Measurements from ENCODE around the gene ZBTB20.

Gene ZBTB20

DNA sequence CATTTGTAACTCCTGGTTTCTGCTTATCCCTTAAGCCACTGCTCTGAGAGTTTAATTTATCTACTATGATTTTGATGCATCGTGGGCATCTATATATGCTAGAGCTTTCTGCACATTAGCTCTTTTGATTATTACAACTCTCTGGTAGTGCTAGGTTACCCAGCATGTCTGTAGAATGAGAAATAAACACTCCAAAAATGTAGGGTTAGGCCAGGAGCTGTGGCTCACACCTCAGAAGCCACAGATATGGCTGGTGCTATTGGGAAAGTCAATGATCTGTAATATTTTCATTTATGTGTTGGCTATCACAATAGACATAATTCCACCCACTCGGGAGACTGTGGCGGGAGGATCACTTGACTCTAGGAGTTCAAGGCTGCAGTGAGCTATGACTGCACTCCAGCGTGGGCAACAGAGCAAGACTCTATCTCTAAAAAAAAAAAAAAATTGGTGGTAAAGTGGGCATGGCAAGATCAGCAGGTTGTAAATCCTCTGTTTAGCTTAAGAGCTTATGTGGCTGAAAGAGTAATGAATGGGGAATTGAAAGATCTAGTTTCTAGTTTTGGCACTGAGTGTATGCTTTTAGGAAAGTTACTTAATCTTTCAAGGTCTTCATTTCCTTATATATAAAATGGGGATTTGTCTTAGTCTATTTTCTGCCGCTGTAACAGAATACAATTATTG is 847.0 kb downstream of the ZBTB20 start:
- Mint-ChIP-seq H3K4me1 (peaks cover 51% of the 10 kb centered on the region), H3K36me3 (peaks cover 11% of the 10 kb centered on the region), H3K27me3 (no peaks in the 10 kb centered on the region), H3K4me3 (peak overlapping the region; percentile 11), H3K27ac (peak overlapping the region; percentile 80), H3K9me3 (no peaks in the 10 kb centered on the region)
- ATAC-seq: peak; percentile 89

GRCh38 chr3:114299421-114299820 is 847.7 kb downstream of the ZBTB20 start:
- ATAC-seq: peak; percentile 52
- Mint-ChIP-seq H3K36me3 (peaks cover 11% of the 10 kb centered on the region), H3K4me3 (no peak overlapping the region), H3K27me3 (no peaks in the 10 kb centered on the region), H3K4me1 (peaks cover 55% of the 10 kb centered on the region), H3K9me3 (no peaks in the 10 kb centered on the region), H3K27ac (peak overlapping the region; percentile 80)

DNA sequence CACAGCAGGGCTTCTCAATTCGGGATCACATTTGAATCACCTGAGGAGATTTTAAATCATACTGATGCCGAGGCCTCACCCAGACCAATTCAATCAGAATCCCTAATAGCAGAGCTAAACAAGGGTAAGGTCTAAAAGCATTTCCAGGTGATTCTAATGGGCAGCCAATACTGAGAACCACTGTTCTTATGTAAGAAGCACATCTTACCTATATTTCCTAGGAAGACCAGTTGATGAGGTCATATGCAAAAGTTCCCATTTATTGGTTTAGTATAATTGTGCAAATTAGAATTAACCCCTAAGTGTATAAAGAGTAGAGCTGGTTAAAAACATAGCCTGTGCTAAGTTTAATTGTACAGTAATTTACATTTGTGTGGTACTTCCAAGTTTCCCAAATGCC is 851.1 kb downstream of the ZBTB20 start:
- peaks cover under 1% of the 10 kb centered on the region for H3K36me3 Mint-ChIP-seq
- H3K4me3 Mint-ChIP-seq: no peak overlapping the region
- no peak overlapping the region for H3K27ac Mint-ChIP-seq
- no peaks in the 10 kb centered on the region for H3K9me3 Mint-ChIP-seq
- no peaks in the 10 kb centered on the region for H3K27me3 Mint-ChIP-seq
- ATAC-seq: no peak
- H3K4me1 Mint-ChIP-seq: peaks cover 78% of the 10 kb centered on the region

DNA sequence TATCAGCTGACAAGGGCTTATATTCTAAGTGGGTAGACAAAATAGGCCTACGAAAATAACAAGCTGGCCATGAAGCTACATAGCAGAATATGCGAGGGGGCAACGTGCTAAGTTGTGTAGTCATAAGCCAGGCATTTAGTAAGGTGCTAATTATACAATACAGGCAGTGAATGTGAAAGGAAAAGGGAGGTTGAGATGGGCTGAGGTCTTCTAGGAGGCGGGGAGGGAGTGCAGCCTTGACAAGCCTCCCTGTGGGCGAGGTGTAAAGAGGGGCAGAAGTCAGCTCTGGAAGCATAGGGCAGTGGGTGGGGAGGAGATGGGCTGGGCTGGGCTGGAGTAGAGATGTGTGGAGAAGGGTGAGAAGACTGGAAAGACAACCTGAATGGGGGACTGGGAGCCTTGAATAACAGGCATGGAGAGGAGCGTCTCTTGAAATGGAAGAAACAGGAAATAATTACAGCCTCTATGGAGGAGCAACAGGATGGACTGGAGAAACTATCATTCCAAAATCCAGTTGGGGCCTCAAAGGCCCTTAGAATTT is 852.1 kb downstream of the ZBTB20 start:
- Mint-ChIP-seq H3K27me3 (no peaks in the 10 kb centered on the region), H3K4me1 (peaks cover 79% of the 10 kb centered on the region), H3K9me3 (no peaks in the 10 kb centered on the region), H3K4me3 (no peak overlapping the region), H3K36me3 (no peaks in the 10 kb centered on the region), H3K27ac (peak overlapping the region; percentile 95)
- no peak for ATAC-seq

DNA sequence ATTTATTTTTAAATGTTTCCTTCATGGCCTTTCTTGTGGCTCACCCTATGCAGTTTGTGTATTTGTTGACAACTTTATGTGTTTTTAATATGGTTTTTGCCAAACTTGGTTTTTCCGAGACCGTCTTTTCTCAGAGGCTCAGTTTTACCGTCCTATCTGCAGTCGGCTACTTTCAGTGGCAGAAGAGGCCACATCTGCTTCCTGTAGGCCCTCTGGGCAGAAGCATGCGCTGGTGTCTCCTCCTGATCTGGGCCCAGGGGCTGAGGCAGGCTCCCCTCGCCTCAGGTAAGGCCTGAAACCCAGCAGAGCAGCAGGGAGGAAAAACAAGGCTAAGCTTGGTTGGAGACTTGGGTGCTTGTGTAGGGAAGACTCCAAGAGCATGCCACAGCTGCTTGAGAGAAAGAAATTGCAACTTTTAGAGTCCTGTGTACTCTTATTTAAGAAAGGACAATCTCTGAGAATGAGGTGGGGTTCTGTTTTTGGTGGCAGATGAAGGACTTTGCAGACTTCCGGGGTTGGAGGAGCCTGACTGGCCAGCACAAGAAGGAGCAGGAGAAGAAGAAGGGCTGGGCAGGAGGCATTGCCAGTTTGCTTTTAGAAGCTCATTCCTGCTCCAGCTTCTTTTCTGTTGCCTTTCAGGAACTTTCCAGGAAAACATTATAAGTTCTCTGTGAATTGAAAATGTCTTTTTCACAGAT is 853.1 kb downstream of the ZBTB20 start, which contains the start of gene TIGIT:
Gene TIGIT, plus strand, starts transcription at position 191 of the 698 bp plus-strand sequence. Its CDS starts 34 bp downstream, at position 225.
- Mint-ChIP-seq H3K4me1 (peaks cover 74% of the 10 kb centered on the region), H3K4me3 (peak within 1 kb of the TSS; percentile 55), H3K27ac (peak within 1 kb of the TSS; percentile 95), H3K27me3 (no peaks in the 10 kb centered on the region), H3K36me3 (no peaks in the 10 kb centered on the region), H3K9me3 (no peaks in the 10 kb centered on the region)
- no peak for ATAC-seq

DNA sequence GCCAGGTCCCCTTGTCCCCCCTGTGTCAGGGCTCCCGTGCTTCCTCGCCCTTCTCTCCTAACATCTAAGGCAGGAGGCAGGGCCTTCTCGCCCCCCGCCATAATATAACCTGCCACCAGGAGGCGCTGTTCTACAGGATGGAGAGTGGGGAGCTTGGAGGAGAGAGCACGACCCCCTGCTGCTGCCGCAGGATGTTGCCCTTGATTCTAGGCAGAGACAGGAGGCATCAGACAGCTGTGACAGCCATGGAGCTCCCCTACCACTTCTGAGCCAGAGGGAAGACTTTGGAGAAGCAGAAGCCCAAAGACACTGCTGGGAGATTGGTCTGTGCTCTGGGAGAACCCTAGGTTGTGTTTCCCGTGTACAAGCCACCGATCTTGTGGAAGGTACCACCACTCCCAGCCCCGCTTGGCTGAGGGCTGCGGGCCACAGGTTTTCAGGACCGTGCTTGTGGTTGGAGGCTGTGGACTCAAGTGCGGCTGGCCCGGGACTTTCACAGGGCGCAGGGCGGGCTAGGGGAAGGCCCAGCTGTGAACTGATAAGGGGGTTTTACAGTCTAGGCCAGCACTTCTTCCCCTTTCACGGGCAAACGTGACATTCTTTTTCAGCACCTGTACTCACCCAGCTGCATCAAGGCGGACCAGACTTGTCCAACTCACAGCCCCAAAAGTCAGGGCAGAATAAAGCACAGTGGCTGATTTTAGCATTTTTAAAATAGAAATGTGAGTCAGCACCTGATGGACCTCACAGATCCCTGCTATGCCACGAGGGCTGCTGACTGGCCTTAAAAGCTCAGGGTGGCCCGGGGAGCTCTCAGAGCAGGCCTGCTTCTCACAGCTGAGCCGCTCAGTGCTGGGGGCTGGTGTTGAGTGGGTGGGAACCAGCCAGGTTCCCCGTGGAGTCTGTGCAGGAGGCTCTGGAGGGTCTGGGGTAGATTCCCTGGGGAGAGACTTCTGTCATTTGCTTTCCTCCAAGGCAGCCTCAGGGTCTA is 855.9 kb downstream of the ZBTB20 start:
- peak; percentile 95 for ATAC-seq

GRCh38 chr3:114286266-114286665 is 860.8 kb downstream of the ZBTB20 start:
- H3K27ac Mint-ChIP-seq: peak overlapping the region; percentile 97
- no peaks in the 10 kb centered on the region for H3K27me3 Mint-ChIP-seq
- ATAC-seq: no peak
- H3K9me3 Mint-ChIP-seq: no peaks in the 10 kb centered on the region
- peaks cover 29% of the 10 kb centered on the region for H3K4me1 Mint-ChIP-seq
- H3K36me3 Mint-ChIP-seq: no peaks in the 10 kb centered on the region
- H3K4me3 Mint-ChIP-seq: peak overlapping the region; percentile 69

More for the DNA sequence above, 855.9 kb downstream of the ZBTB20 start:
- H3K27ac Mint-ChIP-seq: peak overlapping the region; percentile 95
- H3K27me3 Mint-ChIP-seq: no peaks in the 10 kb centered on the region
- no peaks in the 10 kb centered on the region for H3K36me3 Mint-ChIP-seq
- peak overlapping the region; percentile 72 for H3K4me3 Mint-ChIP-seq
- peaks cover 66% of the 10 kb centered on the region for H3K4me1 Mint-ChIP-seq
- H3K9me3 Mint-ChIP-seq: no peaks in the 10 kb centered on the region

- Mint-ChIP-seq H3K27ac (peak overlapping the region; percentile 97), H3K4me1 (peaks cover 24% of the 10 kb centered on the region), H3K36me3 (no peaks in the 10 kb centered on the region), H3K4me3 (peak overlapping the region; percentile 69), H3K27me3 (no peaks in the 10 kb centered on the region), H3K9me3 (no peaks in the 10 kb centered on the region)
- peak; percentile 58 for ATAC-seq
Observed at GRCh38 chr3:114285648-114286230, 861.3 kb downstream of the ZBTB20 start.

- Mint-ChIP-seq H3K36me3 (no peaks in the 10 kb centered on the region), H3K4me1 (peaks cover 13% of the 10 kb centered on the region), H3K4me3 (no peak overlapping the region), H3K27me3 (no peaks in the 10 kb centered on the region), H3K9me3 (no peaks in the 10 kb centered on the region), H3K27ac (peak overlapping the region; percentile 97)
- no peak for ATAC-seq
Observed at GRCh38 chr3:114284644-114285043, 862.4 kb downstream of the ZBTB20 start.
